Small intestine (tissue), 7 donors: ENCODE results near the gene RPS6KL1. TPM values are rescaled to one million over a fixed set of nuclear protein-coding genes. Genes with fewer than 3 reads are reported as not detected.

ENCODE experiments used
- DNase-seq, 2 donors: peaks; one replicate each; pipeline versions ENCODE4 v3.0.0 to v3.0.0-alpha.2; 2013
- FAIRE-seq: peaks from 2 replicates; lab custom pipeline; 2012; peaks lifted over from hg19 to GRCh38; lab: Jason Lieb, UNC
- H3K27ac ChIP-seq, 3 donors: one replicate each; pipeline ENCODE4 v1.5.1; 2013; ENCODE audit warnings: low read length in 2 of 3, mild to moderate bottlenecking in 2 of 3, control low read depth in 1 of 3, inconsistent platforms in 1 of 3, low read depth in 1 of 3, moderate library complexity in 1 of 3
- H3K27me3 ChIP-seq, 3 donors: one replicate each; pipeline ENCODE4 v1.6.1; 2013; ENCODE audit warnings: low read length in 3 of 3, inconsistent platforms in 1 of 3; ENCODE audit not compliant: control insufficient read depth in 3 of 3, insufficient read depth in 3 of 3
- H3K36me3 ChIP-seq, 3 donors: one replicate each; pipeline ENCODE4 v1.6.1; 2013; ENCODE audit warnings: low read length in 3 of 3, inconsistent platforms in 1 of 3, low read depth in 1 of 3, mild to moderate bottlenecking in 1 of 3, moderate library complexity in 1 of 3; ENCODE audit not compliant: control insufficient read depth in 3 of 3, insufficient read depth in 2 of 3
- H3K4me1 ChIP-seq, 3 donors: one replicate each; pipeline ENCODE4 v1.6.1; 2013; ENCODE audit warnings: low read length in 2 of 3, inconsistent platforms in 1 of 3, low read depth in 1 of 3, mild to moderate bottlenecking in 1 of 3, moderate library complexity in 1 of 3; ENCODE audit not compliant: control insufficient read depth in 3 of 3, insufficient read depth in 2 of 3
- H3K4me3 ChIP-seq, 3 donors: one replicate each; pipeline ENCODE4 v1.5.1; 2013; ENCODE audit warnings: low read length in 3 of 3, control low read depth in 1 of 3, inconsistent platforms in 1 of 3, low read depth in 1 of 3, mild to moderate bottlenecking in 1 of 3, moderate library complexity in 1 of 3
- H3K9me3 ChIP-seq, 2 donors: one replicate each; pipeline ENCODE4 v1.6.1; 2013; ENCODE audit warnings: low read depth in 1 of 2, low read length in 1 of 2; ENCODE audit not compliant: control insufficient read depth in 2 of 2, insufficient read depth in 1 of 2
- WGBS, 3 donors: extraction: QIAGEN DNeasy Blood & Tissue Kit; methylation state at CpG; one replicate each; pipeline ENCODE4 v1.1.7; 2013; 5-methylcytosine and 5-hydroxymethylcytosine counted together
- polyA plus RNA-seq, 4 donors: library from polyadenylated mRNA; stranded (reverse) in 3 of 4; unstranded in 1 of 4; fragments of 200-250 nt in 3 of 4; fragments of 120-200 nt in 1 of 4; gene quantifications; one replicate each; pipeline versions ENCODE4 v1.2.1 to v1.2.3, GENCODE V29; 2013
- donor health status: healthy with polysubstance abuse.
- donor health status: control.
- donor health status: control.
- donor health status: Bipolar disorder and iron deficiency.
- donor health status: healthy.

RPS6KL1 gene
- polyA plus RNA-seq, 4 donors: 1.8 to 3.5 (median 3.0) TPM

GRCh38 chr14:74942181-74942580, 19.1 kb upstream of the RPS6KL1 start:
- no peak for DNase-seq
- Histone ChIP-seq H3K36me3 (peaks cover 0 to 29% (median 0%) of the 10 kb centered on the region in 3 donors), H3K27me3 (no peaks in the 10 kb centered on the region), H3K9me3 (no peaks in the 10 kb centered on the region), H3K4me1 (peaks cover 0 to 15% (median 0%) of the 10 kb centered on the region in 3 donors), H3K27ac (peak overlapping the region in 1 of 3 donors; percentile 89), H3K4me3 (no peak overlapping the region)
- no peak for FAIRE-seq
- WGBS, 3 donors: 73 to 94% (median 89%) methylated on average over 12 of the region's 12 CpGs

GRCh38 chr14:74941676-74942097, 18.6 kb upstream of the RPS6KL1 start:
- H3K4me3 ChIP-seq: no peak overlapping the region

DNA sequence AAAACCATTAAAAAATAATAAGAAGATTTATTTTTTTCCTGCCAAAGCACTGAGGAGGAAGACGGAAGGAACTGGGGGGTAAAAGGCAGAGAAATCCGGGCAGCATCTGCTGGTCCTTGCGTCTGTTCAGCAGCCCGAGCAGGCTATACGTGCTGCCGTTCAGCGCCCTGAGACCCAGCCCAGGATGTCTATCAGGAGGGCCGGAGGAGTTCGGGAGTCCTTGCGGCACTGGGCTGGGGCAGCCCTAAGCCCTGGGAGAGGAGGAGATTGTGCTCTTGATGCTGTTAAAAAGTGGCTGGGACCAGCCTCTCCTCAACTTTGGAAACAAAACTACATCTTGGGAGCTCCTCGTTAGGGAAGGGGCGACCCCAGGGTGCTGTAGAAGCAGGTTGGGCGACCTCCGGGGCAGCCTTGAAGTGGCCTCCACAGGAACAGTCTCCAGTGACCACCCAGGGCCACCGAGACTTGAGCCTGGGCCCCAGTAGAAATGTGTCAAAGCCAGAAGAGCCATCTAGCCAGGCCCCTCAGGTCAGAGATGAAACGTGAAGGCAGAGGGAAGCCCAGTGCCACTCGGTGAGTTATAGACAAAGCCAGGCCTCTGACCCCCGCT, 18.0 kb upstream of the RPS6KL1 start:
- peaks cover 0 to 12% (median 0%) of the 10 kb centered on the region in 3 donors for H3K4me1 ChIP-seq
- H3K27ac ChIP-seq: peak overlapping the region in 2 of 3 donors; percentile 24 to 89
- WGBS, 3 donors: 85 to 92% (median 89%) methylated on average over 18 of the region's 18 CpGs
- DNase-seq (no peak), FAIRE-seq (no peak)
- H3K9me3 ChIP-seq: no peaks in the 10 kb centered on the region
- peaks cover 0 to 27% (median 0%) of the 10 kb centered on the region in 3 donors for H3K36me3 ChIP-seq
- no peak overlapping the region for H3K4me3 ChIP-seq
- H3K27me3 ChIP-seq: no peaks in the 10 kb centered on the region

More at GRCh38 chr14:74941676-74942097, 18.6 kb upstream of the RPS6KL1 start:
- 34 to 40% (median 36%) methylated on average over 13 of the region's 13 CpGs for WGBS, 3 donors
- Histone ChIP-seq H3K36me3 (peaks cover 0 to 29% (median 0%) of the 10 kb centered on the region in 3 donors), H3K27me3 (no peaks in the 10 kb centered on the region), H3K27ac (peak overlapping the region in 1 of 3 donors; percentile 89), H3K9me3 (no peaks in the 10 kb centered on the region), H3K4me1 (peaks cover 0 to 15% (median 0%) of the 10 kb centered on the region in 3 donors)
- DNase-seq: peak in 1 of 2 donors; percentile 32
- FAIRE-seq: no peak

DNA sequence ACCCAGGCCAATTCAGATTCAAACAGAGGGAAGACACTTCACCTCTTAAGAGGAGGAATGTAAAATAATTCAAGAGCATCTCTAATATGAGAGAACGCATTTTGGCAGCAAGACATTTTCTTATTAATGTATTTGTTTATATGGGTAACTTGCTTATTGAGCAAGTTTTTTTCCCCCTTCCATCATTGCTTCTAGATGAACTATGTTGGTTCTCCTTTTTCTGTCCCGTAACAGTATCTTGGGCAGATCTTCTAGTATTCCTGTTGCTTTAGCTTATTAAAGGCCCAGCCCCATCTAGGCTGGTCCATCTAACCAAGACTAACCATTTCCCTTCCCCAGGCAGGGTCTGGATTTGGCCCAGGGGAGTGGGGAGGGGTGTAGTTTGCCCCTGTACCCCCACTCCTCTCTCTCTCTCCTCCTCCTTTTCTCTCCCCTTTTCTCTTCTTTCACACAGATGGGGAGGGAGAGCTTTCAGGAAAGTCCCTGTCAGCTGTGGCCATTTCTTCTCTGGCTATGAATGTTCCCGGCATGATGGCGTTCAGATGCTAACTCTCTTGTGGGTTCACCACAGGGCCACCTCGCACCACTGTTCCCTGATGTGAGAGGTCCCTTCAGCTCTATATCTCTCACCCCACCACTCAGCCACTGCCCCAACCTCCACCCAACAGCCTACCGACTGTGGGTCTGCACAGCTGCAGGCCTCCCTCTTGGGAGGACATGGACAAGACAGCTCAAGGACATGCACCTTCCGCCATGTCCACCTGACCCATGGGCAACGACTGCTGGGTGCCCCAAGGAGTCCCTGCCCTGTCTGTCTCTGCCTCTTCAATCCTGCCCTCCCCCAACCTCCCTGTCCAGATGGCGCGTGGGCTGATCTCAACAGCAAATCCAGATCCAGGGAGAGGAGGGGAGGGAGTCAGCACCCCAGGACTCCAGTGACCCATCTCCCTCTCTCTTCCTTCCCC, 15.8 kb upstream of the RPS6KL1 start:
- DNase-seq (no peak), FAIRE-seq (no peak)
- no peaks in the 10 kb centered on the region for H3K9me3 ChIP-seq
- peaks cover 0 to 10% (median 0%) of the 10 kb centered on the region in 3 donors for H3K4me1 ChIP-seq
- WGBS, 3 donors: 87 to 94% (median 91%) methylated on average over 10 of the region's 10 CpGs
- H3K36me3 ChIP-seq: peaks cover 0 to 23% (median 0%) of the 10 kb centered on the region in 3 donors
- no peak overlapping the region for H3K4me3 ChIP-seq
- no peaks in the 10 kb centered on the region for H3K27me3 ChIP-seq
- peak overlapping the region in 2 of 3 donors; percentile 13 to 88 for H3K27ac ChIP-seq

DNA sequence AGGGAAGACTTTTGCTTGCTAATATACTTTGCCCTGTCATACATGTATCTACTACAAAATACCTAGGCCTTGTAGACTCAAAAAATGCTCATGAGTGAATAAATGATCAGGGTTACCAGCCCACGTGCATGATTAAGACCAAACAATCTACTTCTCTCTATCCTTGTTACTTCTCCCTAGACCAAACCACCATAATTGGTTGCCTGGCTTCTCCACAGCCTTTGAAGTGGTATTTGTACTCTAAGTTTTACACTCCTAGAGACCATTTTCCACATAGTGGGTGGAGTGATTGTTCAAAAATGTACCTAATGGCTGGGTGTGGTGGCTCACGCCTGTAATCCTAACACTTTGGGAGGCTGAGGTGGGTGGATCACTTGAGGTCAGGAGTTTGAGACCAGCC, 14.1 kb upstream of the RPS6KL1 start:
- 57 to 74% (median 63%) methylated on average over 2 of the region's 2 CpGs for WGBS, 3 donors

DNA sequence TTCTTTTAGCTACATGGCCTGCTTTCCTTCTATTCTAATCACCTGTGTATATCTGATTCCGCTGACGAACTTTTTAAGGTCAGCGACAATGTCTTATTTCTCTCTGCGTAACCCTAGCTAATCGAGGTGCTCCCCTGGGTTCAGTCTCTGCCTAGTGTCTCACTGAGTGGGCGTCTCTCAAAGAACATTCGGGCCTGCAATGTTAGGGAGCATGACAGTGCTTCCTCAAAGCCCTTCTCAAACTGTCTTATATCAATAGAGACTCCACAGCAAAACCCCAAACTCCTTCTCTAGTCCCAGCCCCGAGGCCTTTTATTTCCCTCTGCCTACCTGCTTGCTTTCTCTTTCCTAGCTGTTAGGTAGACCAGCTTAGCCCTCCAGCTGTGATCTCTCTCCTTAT, 13.7 kb upstream of the RPS6KL1 start:
- H3K36me3 ChIP-seq: peaks cover 0 to 10% (median 0%) of the 10 kb centered on the region in 3 donors
- FAIRE-seq (no peak), DNase-seq (no peak)

More for the DNA sequence above, 14.1 kb upstream of the RPS6KL1 start:
- peaks cover 0 to 14% (median 0%) of the 10 kb centered on the region in 3 donors for H3K36me3 ChIP-seq
- no peaks in the 10 kb centered on the region for H3K27me3 ChIP-seq
- no peaks in the 10 kb centered on the region for H3K9me3 ChIP-seq
- FAIRE-seq: no peak
- no peak for DNase-seq
- H3K4me1 ChIP-seq: peaks cover 0 to 8% (median 0%) of the 10 kb centered on the region in 3 donors
- no peak overlapping the region for H3K4me3 ChIP-seq
- no peak overlapping the region for H3K27ac ChIP-seq

GRCh38 chr14:74936151-74936550, 13.1 kb upstream of the RPS6KL1 start:
- Histone ChIP-seq H3K27ac (no peak overlapping the region), H3K9me3 (no peaks in the 10 kb centered on the region), H3K27me3 (no peaks in the 10 kb centered on the region), H3K36me3 (peaks cover 0 to 4% (median 0%) of the 10 kb centered on the region in 3 donors), H3K4me1 (peaks cover 0 to 4% (median 0%) of the 10 kb centered on the region in 3 donors), H3K4me3 (no peak overlapping the region)
- FAIRE-seq (no peak), DNase-seq (no peak)
- WGBS, 3 donors: 88 to 96% (median 93%) methylated on average over 11 of the region's 11 CpGs

More for the DNA sequence above, 13.7 kb upstream of the RPS6KL1 start:
- Histone ChIP-seq H3K27me3 (no peaks in the 10 kb centered on the region), H3K27ac (no peak overlapping the region), H3K4me1 (peaks cover 0 to 4% (median 0%) of the 10 kb centered on the region in 3 donors), H3K4me3 (no peak overlapping the region), H3K9me3 (no peaks in the 10 kb centered on the region)
- WGBS, 3 donors: 87 to 91% (median 90%) methylated on average over 8 of the region's 8 CpGs

DNA sequence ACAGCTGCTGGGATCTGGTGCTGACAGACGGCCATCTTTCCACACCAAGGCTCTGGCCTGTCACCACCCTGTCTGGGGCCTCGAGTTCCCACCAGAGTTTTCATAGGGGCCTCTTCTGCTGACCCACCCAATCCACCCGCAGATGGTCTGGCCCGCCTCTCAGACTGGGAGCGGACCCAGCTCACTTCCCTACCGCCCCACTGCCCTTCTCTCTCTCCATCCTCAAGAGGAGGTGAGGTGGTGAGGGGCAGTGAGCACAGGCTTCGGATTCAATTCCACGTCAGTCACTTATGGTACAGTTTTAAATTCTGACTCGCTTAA, 12.3 kb upstream of the RPS6KL1 start:
- Histone ChIP-seq H3K27ac (no peak overlapping the region), H3K36me3 (no peaks in the 10 kb centered on the region), H3K9me3 (no peaks in the 10 kb centered on the region), H3K4me1 (peaks cover 0 to 4% (median 0%) of the 10 kb centered on the region in 3 donors), H3K27me3 (no peaks in the 10 kb centered on the region), H3K4me3 (no peak overlapping the region)
- DNase-seq (no peak), FAIRE-seq (no peak)
- 80 to 88% (median 85%) methylated on average over 8 to 9 of the region's 9 CpGs for WGBS, 3 donors
